GM19397 (cell line): Measurements from ENCODE around the gene KRT8.

Source experiments
- ATAC-seq: cut with Tn5 transposase; IDR thresholded peaks from one replicate; pipeline ENCODE4 v1.9.1; 2021; ENCODE audit warnings: mild to moderate bottlenecking, moderate library complexity; ENCODE audit not compliant: unreplicated experiment

The KRT8 gene

DNA sequence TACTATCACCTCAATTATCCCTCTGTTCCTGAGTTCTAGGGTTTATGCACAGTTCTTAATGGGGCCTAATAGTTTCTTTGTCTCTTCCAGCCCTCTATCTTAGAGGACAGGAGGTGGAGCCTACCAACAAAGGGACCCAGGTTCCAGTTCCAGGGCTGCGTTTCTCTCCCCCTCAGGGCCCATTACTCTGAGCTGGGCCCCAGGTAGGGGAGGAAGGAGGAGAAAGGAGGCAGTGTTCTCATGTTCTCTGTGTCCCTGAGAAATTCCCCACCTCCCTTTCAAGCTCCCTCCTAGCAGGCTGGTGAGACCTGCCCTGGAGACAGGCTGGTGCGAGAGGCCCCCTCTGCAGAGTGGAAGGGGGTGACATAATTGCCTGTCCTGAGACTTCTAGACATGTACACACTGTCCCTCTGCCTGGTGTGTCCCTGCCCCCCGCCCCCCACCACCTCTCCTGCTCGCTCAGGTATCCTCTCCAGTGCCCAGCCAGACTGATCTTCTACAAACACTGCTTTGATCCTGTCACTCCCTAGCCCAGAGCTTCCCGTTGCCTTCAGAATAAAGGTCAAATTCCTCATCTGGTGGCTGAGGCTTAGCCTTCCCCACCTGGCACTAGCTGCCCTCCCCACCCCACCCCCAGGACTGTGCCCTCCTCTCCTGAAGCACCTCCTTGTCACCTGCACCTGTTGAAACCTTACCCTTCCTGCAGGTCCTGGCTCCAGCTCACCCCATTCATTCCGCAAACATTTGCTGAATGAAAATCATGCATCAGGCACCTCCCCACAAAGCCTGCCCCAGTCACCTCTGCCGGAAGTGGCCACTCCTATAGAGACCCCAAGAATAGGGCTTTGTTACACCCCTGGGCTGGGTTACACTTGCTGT lies 21.1 kb upstream of the KRT8 start:
- no peak for ATAC-seq

DNA sequence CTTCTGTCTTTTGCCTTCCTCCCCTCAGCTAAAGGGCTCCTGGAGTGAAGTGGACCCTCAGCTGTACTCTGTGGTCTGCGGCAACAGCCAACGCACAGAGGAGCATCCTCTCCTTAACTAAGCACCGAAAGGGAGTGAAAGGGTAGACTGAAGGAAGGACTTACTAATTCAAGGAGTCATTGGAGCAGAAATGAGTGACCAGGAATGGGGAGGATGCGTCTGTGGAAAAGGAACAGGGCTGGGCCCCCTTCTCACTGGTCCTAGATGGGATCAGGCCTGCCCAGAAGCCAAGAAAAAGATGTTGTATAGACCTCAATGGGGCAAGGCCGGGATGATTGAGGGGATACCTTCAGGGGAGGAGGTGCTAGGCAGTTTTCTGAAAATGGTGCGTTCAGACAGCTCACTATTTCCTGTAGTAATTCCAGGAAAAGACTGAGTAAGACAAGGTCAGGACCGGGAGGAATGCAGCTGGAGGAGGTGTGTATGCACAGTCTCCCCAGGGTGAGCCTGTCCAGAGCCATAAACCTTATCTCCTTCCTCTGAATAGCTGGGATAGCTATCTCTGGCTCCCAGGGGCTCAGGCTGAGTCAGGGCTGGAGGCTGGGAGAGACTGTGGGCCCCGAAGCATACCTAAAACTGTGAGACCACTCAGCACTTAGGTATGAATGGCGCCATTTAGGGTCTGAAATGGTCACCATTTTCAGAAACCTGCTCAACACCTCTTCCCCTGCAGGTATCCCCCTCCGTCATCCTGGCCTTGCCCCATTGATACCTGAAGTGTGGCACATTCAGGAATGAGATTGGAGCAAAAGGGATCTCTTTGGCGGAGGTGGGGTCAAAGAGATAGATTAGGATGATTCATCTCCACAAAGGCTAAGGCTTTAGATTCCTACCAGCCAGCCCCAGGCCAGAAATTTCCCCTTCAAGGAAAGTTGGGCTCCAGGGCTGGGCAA lies 20.2 kb upstream of the KRT8 start:
- ATAC-seq = no peak

DNA sequence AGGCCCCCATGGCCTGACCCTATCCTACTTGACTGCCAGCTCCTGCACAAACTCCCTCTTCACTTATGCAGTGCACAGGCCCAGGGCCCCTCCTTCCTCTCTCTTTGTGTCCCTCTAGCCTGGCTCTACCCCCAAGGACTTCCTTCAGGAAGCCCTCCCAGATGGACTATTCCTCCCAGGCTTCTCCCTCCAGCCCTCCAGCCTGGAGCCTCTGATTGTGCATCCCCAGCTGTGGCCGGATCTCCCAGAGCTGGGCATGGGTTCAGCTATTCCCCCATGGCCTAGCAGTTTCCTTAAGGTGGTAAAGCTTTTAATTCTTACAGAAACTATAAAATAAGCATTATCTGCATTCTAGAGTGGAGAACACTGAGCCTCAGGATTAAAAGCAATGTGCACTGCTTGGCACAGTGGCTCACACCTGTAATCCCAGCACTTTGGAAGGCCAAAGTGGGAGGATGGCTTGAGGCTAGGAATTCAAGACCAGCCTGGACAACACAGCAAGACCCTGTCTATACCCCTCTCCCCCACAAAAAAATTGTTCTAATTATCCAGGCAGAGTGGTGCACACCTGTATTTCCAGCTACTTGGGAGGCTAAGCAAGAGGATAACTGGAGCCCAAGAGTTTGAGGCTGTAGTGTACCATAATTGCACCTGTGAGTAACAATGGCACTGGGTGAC lies 16.8 kb upstream of the KRT8 start:
- no peak for ATAC-seq

DNA sequence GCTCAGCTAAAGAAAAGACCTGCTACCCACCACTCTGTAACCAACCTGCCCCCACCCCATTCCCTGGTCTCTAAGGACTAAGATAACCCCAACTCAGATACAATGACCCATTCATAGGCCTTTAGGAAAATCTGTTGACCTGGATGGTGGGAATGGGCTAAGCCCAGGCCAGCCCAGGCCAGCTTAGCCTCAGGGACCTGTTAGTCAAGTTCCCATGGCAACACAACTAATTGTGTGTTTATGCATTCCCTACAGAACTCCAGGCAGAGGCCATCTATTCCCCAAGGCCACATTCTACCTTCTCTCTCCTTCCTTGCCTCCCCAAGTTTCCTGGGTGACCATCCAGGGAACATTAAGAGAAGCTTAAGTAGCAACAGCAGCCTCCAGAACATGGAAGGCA lies 16.1 kb upstream of the KRT8 start:
- no peak for ATAC-seq

DNA sequence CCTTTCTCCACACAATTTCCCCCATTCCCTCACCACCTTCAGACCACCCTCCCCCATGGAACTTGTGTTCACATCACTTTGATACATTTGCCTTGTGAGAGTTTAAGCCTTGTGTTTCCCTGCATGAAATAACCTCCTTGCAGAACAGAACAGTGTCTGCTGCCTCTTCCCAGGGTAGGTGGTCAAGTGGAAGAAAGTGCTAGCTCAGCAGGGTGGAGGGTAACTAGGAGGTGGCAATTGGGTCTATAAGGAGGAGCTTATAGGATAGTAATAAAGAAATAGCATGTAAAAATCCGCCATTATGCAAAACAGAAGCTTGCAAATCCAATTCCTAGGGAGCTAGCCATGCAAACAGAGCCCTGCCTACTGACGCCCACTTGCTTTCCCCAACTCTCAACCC lies 13.9 kb upstream of the KRT8 start:
- ATAC-seq = no peak

DNA sequence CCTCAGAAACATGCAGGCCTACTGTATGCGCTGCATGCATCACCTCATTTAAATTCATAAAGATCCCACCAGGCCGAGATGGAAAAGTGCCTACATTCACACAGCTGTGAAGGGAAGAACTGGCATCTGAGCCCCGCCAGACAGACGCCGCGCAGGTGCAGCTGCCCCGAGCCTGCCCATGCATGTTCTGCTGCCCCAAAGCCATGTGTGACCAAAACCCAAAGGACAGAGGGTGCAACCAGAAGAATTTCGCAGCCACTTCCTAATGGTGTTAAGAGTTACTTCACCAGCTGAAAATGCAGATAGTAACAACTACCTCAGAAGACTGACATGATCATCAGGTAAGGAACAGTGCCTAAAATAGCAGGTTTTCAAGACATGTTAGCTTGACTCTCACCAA lies 13.5 kb upstream of the KRT8 start:
- ATAC-seq = no peak

DNA sequence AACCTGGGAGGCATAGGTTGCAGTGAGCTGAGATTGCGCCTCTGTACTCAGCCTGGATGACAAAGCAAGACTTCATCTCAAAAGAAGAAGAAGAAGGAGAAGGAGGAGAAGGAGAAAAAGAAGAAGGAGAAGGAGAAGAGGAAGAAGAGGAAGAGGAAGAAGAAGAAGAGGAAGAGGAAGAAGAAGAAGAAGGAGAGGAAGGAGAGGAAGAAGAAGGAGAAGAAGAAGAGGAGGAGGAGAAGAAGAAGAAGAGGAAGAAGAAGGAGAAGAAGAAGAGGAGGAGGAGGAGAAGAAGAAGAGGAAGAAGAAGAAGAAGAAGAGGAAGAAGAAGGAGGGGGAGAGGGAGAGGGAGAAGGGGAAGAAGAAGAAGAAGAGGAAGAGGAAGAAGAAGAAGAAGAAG lies 12.9 kb upstream of the KRT8 start:
- no peak for ATAC-seq

DNA sequence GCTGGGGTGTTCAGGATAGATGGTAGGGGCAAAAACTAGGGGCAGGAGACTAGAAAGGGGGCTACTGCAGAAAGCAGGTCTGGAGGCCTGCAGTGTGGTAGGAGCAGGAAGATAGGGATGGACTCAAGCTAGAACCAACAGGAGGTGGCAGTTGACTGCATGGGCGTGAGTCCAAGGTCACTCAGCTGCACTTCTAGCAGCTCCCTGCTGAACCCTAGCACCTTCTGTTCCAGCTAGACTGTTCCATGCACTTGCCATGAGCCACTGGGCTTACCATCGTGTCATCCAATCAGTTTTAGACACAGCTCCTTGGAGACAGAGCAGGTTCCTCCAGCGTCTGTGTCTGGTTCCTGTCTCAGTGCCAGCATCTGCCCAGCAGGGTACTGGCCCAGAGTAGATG lies 11.3 kb upstream of the KRT8 start:
- no peak for ATAC-seq

DNA sequence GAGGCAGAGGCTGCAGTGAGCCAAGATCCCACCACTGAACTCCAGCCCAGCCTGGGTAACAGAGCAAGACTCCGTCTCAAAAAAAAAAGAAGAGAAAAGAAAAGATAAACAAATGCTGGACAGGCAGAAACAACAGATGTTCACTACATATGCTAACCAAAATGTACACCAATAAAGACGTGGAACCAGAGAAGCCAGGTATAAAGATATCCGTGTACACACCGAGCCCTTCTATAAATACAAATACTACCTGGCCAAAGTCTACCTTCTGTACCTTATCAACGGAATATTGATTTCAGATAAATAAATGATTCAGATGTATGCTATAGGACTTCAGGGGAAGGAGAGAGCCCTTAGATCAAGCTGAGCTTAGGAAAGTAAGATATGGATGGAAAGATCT lies 10.8 kb upstream of the KRT8 start:
- no peak for ATAC-seq

DNA sequence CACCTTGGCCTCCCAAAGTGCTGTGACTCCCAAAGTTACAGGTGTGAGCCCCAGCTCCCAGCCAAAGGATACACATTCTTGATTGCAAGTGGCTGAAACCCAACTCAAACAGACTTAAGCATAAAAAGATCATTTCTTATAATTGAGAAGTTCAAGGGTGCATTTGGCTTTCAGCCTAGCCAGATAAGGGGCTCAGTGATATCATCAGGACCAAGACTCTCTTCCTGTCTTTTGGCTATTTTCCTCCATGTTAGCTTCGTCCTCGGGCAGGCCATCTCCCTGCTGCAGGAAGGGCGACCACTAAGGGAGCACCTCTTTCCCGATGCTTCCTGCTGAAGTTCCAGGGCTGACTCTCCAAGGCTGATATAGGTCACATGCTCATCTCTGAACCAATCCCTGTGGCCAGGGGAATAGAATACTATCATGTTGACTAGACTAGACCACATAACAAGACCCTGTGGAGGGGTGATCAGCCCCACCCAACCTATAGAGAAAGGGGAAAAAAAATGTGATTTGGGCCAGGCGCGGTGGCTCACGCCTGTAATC lies 9.8 kb upstream of the KRT8 start:
- no peak for ATAC-seq

DNA sequence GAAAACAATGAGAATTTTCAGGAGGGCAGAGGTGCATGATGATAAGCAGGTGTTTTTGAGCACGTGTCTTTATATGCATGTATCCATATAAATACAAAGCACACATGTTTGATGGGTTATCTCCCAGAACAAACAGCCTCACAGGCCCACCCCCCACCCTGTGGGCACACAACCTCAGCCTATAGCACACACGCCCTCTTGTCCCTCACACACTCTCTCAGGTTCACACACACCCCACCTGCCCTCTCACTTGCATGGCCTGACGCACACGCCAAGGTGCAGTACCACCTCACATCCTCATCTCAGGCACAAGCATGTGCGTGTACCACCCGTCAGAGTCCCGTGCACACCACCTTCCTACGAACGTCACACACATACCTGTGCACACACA lies 8.6 kb upstream of the KRT8 start:
- ATAC-seq = no peak

DNA sequence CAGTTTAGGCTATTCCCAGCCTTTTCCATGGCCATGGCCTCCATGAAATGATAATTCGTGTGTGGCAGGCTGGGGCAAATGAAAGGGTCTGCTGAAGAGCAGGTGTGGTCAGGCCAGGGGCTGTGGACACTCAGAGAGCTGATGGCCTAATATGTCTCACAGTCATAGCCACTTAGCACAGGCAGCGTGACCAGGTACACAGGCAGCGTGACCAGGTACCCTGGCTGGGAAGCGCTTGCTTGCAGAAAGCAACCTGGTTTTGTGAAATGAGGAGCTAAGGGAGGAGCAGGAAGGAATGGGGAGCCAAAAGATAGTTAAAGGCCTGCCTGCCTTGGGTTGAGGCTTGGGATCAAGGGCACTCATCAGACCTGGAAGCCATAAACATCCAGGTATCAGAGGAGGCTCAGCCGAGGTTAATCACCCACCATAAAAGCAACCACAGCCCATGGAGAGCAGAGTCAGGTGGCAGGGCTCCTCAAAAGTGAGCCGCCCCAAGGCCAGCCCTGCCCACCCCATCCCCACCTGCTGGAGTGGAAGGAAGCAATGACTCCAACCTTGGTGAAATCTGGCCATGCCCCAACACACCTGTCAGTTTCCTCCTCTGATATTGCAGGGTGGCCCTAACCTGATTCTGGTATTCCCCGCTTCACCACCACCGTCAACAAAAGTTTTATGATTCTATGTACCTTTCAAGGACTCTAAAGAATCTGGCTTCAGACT lies 8.0 kb upstream of the KRT8 start:
- no peak for ATAC-seq

DNA sequence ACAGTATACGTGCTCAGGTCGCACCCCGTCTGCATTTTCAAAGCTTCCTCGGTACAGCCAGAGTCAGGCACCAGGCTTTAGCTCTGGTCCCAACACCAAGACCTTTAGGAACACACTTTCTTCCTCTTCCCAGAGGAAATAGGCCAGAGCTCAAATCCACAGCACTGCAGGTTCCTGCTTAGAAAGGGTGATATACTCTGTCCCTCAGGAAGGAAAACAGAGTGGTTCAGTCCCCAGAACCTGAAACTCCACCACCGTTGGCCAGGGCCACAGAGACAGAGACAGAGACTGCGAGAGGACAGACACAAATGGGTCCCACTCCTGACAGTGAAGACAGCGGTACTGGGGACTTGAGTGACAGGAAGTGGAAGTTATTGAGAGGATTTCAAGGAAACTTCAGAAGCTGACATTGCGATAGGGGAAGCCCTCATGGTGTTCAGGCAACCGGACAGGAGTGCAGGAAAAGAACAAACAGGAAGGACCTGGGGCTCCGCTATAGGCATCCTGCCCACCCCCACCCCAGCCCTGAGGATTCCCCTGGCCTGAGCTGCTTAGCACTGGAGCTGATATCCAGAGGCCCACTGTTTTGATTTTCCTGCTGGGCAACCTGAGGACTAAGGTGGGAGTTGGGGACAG lies 5.5 kb upstream of the KRT8 start:
- no peak for ATAC-seq

DNA sequence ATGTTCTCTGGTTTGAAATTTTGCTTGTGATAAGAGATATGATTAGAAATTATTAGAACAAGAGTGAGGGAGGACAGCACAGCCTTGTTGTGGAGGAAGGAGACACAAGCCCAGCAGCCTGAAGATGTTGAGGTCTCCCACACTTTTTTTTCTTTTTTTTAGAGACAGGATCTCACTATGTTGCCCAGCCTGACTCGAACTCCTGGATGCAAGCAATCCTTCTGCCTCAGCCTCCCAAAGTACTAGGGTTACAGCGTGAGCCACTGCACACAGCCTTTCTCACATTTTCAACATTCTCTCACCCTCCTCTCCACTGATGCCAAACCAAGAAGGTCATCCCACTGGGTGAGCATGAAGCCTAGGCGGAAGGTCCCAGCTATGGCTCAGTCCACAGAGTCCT lies 4.9 kb upstream of the KRT8 start:
- ATAC-seq = no peak

DNA sequence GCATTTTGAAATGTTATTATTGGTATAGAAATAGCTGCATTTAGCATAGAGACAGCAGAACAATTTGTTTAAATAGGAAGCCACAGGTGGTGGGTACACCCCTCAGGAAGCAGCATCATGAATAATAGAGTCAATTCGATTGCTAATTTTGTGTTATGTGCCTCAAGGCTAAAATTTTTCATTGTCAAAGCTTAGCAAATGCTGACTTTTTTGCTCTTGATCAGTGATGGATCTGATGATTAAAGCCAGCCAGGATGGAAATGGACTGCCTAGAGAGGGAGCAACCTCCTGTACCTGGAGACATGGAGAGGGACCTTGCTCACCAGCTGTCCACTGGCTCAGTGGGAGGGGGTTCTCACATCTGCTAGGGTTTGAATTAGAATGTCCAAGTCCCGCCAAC lies 4.5 kb upstream of the KRT8 start:
- no peak for ATAC-seq

DNA sequence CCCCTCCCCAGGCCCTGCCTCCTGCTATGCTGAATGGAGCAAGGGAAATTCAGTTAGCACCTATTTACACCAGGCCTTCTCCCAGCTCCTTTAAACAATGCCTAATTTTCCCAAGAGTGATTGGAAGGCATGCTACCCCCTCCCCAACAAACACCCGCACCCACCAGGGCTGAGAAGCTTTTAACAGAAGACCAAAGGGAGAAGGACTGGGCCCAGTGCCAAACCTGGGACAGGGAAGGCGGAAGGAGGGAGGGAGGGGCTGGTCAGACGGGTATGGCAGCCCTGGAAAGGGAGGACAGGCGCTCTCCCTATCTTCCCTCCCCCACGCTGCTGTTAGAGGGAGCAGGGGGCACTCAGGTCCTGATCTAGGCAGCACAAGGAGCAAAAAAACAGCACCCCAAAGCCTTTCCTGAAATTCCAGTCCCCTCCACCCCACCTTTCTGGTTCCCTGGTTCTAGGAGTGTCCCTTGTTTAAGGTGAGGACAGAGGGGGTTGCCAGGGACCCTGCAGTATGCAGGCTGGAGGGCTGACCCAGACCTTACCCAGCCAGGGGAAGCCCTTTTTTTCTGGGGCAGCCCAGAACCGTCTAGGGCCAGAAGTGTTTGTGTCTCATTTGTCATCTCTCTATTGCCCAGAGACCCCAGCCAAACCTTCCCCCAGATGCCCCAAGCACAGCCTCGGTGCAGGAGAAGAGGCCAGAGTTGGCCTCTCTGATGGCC lies 2.4 kb upstream of the KRT8 start:
- no peak for ATAC-seq

DNA sequence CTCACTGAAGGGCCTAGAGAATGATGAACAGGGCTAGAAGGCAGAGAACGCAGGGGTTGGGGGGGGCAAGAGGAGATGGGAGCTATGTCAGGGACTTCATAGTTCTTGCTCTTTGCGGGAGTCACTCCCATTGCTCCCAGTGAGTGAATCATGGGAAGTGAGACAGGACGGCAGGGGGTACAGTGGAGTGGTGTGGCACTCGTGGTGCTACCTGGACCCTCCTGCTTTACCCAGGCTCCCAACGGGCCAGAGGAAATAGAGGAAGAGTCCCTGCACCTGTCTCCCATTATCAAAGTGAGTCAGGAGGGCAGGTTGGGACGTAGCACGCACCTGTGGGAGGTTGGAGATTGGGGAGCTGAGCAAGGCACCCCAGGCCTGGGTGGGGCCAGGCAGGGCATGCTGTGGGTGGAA lies 1.3 kb upstream of the KRT8 start:
- no peak for ATAC-seq

DNA sequence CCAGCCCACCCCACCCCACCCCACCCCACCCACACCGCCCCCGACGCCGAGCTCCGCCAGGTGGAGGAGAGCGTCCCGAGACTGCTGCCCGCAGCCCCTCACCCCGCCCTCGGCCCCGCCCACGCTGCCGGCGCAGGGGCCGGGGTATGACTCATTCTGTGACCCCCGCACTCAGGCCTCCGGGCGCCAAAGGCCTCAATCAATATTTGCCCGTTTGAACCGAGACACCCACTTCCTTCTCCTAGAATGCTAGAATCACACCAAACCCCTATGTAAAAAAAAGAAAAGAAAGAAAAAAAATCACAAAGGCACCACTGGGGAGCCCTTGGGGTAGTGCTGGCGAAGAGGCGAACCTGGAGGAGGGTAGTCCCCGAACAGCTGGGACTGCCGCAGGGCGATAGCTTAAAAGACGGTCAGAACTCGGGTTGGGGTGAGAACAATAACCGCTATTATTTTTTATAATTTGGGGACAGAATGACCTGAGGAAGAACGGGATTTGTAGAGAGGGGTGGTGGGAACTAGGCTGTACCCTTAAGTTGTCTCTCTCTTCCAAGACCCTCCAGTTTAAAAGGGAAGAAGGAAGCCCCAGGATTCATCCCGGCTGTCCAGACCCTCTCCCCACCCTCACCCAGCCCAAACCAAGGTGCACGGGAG lies 894 bp downstream of the KRT8 start:
- ATAC-seq = no peak

DNA sequence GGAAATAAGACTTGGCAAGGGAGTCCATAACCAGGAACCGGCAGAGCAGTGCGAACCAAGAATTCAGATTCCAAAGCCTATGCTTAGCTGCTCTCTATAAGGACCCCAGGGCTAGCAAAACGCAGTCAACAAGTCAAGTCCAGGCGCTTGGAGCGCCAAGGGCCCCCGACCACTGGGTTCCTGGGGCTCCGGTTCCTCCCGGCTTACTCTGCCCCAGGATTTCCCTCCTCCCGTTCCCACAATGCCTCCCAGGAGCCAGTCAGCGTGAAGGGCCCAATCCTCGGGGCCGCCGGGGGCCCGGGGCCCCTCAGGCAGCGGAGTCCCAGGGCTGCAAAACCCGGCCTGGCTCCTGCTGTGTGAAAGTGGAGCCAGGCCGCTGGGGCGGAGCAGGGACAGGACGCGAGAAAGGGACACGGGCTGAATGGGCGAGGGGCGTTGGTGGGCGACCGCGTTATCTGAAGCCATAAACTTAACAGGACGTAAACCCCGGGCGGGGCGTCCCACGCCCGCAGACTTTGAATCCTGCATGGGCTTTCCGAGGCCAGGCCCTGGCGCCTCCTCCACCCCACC lies 1.5 kb downstream of the KRT8 start:
- no peak for ATAC-seq
